GM10248 (cell line): ENCODE results near the gene HIKESHI.
"Not testable (repeated sequence)": the region's sequence is repeated elsewhere in the genome, so short reads cannot be mapped to it uniquely, and the experiment has no call there.

ENCODE experiments used
- CTCF ChIA-PET: fragments of 300-600 bp; sonication (Branson Sonifier 250); formaldehyde crosslinking; extraction: SDS; loops from one replicate; lab custom pipeline; 2021; ENCODE audit warnings: antibody characterized with exemption; lab: Yijun Ruan, JAX
- POLR2A ChIA-PET: fragments of 350-650 bp; sonication (Branson Sonifier 250); formaldehyde crosslinking; extraction: SDS; loops from one replicate; lab custom pipeline; 2020; ENCODE audit warnings: antibody characterized with exemption; lab: Yijun Ruan, JAX
- DNase-seq: peaks from one replicate; pipeline ENCODE4 v3.0.0; 2012; ENCODE audit errors: extremely low spot score
- CTCF ChIP-seq: IDR thresholded peaks from 2 replicates; pipeline ENCODE4 v1.5.1; 2012; ENCODE audit warnings: mild to moderate bottlenecking, low read depth; ENCODE audit errors: extremely low read depth, missing control alignments, control extremely low read depth

Gene HIKESHI

GRCh38 chr11:86291466-86292262 is 10.4 kb upstream of the HIKESHI start:
- peak; percentile 51 for TF ChIP-seq CTCF
- ChIA-PET CTCF (interaction anchor here (0.6 to 8.1 kb wide), 20 partner anchors 9 to 437 kb away, joined by 3 to 63 read pairs (median 3); partner anchors contain the start of genes CCDC83, HIKESHI and PICALM), POLR2A (no interaction called here)
- peak; percentile 50 for DNase-seq

- ChIA-PET CTCF (interaction anchor here (0.9 to 8.1 kb wide), 5 partner anchors 24 to 439 kb away, joined by 3 to 63 read pairs (median 10); partner anchors contain the start of genes CCDC83 and PICALM), POLR2A (interaction anchor here (0.7 kb wide), 1 partner anchor 440 kb away, joined by 4 read pairs; no protein-coding TSS in a partner anchor)
- peak; percentile 43 for DNase-seq
- TF ChIP-seq CTCF, result no peak
Observed at GRCh38 chr11:86292912-86293616, 9.0 kb upstream of the HIKESHI start.

GRCh38 chr11:86294026-86294425 is 8.0 kb upstream of the HIKESHI start:
- TF ChIP-seq CTCF, result no peak
- POLR2A ChIA-PET, result no interaction called here

GRCh38 chr11:86301742-86302091 is 323 bp upstream of the HIKESHI start:
- no peak for DNase-seq
- ChIA-PET CTCF (interaction anchor here (0.9 to 4.2 kb wide), 3 partner anchors 11 to 33 kb away, joined by 3 to 43 read pairs (median 5); no protein-coding TSS in a partner anchor), POLR2A (interaction anchor here (0.7 kb wide), 1 partner anchor 233 kb away, joined by 5 read pairs; the partner anchor contains the start of gene PICALM)
- TF ChIP-seq CTCF, result no peak

More at GRCh38 chr11:86294026-86294425, 8.0 kb upstream of the HIKESHI start:
- DNase-seq, result no peak
- CTCF ChIA-PET, result interaction anchor here (1.3 to 8.1 kb wide), 3 partner anchors 53 to 439 kb away, joined by 3 to 63 read pairs (median 7); partner anchors contain the start of gene CCDC83

GRCh38 chr11:86303257-86303656 is 1.2 kb downstream of the HIKESHI start:
- CTCF ChIA-PET, result interaction anchor here (1.1 to 4.2 kb wide), 4 partner anchors 7 to 33 kb away, joined by 3 to 43 read pairs (median 4); no protein-coding TSS in a partner anchor
- POLR2A ChIA-PET, result no interaction called here
- no peak for DNase-seq
- no peak for TF ChIP-seq CTCF

GRCh38 chr11:86308710-86309109 is 6.7 kb downstream of the HIKESHI start:
- DNase-seq, POLR2A ChIA-PET, CTCF ChIA-PET: not testable (repeated sequence)

- no peak for TF ChIP-seq CTCF
- DNase-seq, result no peak
- POLR2A ChIA-PET, result no interaction called here
- CTCF ChIA-PET, result interaction anchor here (1.1 to 1.4 kb wide), 2 partner anchors 21 to 96 kb away, joined by 3 read pairs; no protein-coding TSS in a partner anchor
Observed at GRCh38 chr11:86313793-86314192, 11.8 kb downstream of the HIKESHI start.
